ENCODE results near the gene PES1.

Gene PES1

GRCh38 chr22:30601464-30601863 is 9.8 kb upstream of the PES1 start:
- Histone ChIP-seq H3K4me3 (ENCODE audit: insufficient read depth, low read length, poor library complexity, severe bottlenecking) (no peak overlapping the region), H3K4me2 (ENCODE audit: low read depth, low read length, poor library complexity, severe bottlenecking) (no peak overlapping the region), H3K36me3 (ENCODE audit: low read length) (no peaks in the 10 kb centered on the region), H3K9me3 (ENCODE audit: insufficient read depth, low read length) (no peaks in the 10 kb centered on the region), H2AFZ (ENCODE audit: low read depth, low read length, severe bottlenecking) (no peak overlapping the region), H4K20me1 (ENCODE audit: low read depth, low read length) (no peaks in the 10 kb centered on the region), H3K9ac (ENCODE audit: low read length) (no peak overlapping the region), H3K27me3 (ENCODE audit: low read length) (no peaks in the 10 kb centered on the region), H3K27ac (ENCODE audit: low read depth, low read length) (no peak overlapping the region), H3F3A (ENCODE audit: insufficient read depth) (no peaks in the 10 kb centered on the region), H3K79me2 (ENCODE audit: insufficient read depth, low read length) (no peaks in the 10 kb centered on the region), H3K9me2 (replicated peaks; ENCODE audit: insufficient read depth, low read length) (no peaks in the 10 kb centered on the region)
- TF ChIP-seq CTCF (IDR thresholded peaks at IDR 0.05; ENCODE audit: insufficient read depth, low read length, poor library complexity, severe bottlenecking) (no peak), EZH2phosphoT487 (conservative IDR thresholded peaks at IDR 0.05; ENCODE audit: low read length) (no peak)

GRCh38 chr22:30600921-30601320 is 9.2 kb upstream of the PES1 start:
- Histone ChIP-seq H3K36me3 (ENCODE audit: low read length) (no peaks in the 10 kb centered on the region), H3K27ac (ENCODE audit: low read depth, low read length) (no peak overlapping the region), H2AFZ (ENCODE audit: low read depth, low read length, severe bottlenecking) (no peak overlapping the region), H3K9me2 (replicated peaks; ENCODE audit: insufficient read depth, low read length) (no peaks in the 10 kb centered on the region), H3K4me3 (ENCODE audit: insufficient read depth, low read length, poor library complexity, severe bottlenecking) (no peak overlapping the region), H3K9ac (ENCODE audit: low read length) (no peak overlapping the region), H3K27me3 (ENCODE audit: low read length) (no peaks in the 10 kb centered on the region), H3K9me3 (ENCODE audit: insufficient read depth, low read length) (no peaks in the 10 kb centered on the region), H3F3A (ENCODE audit: insufficient read depth) (no peaks in the 10 kb centered on the region), H3K79me2 (ENCODE audit: insufficient read depth, low read length) (no peaks in the 10 kb centered on the region), H4K20me1 (ENCODE audit: low read depth, low read length) (no peaks in the 10 kb centered on the region), H3K4me2 (ENCODE audit: low read depth, low read length, poor library complexity, severe bottlenecking) (no peak overlapping the region)
- TF ChIP-seq CTCF (IDR thresholded peaks at IDR 0.05; ENCODE audit: insufficient read depth, low read length, poor library complexity, severe bottlenecking) (no peak), EZH2phosphoT487 (conservative IDR thresholded peaks at IDR 0.05; ENCODE audit: low read length) (no peak)

- no peaks in the 10 kb centered on the region for H3K9me3 ChIP-seq (ENCODE audit: insufficient read depth, low read length)
- no peaks in the 10 kb centered on the region for H3F3A ChIP-seq (ENCODE audit: insufficient read depth)
- no peaks in the 10 kb centered on the region for H3K79me2 ChIP-seq (ENCODE audit: insufficient read depth, low read length)
- TF ChIP-seq EZH2phosphoT487 (conservative IDR thresholded peaks at IDR 0.05; ENCODE audit: low read length) (no peak), CTCF (IDR thresholded peaks at IDR 0.05; ENCODE audit: insufficient read depth, low read length, poor library complexity, severe bottlenecking) (no peak)
- H3K4me2 ChIP-seq (ENCODE audit: low read depth, low read length, poor library complexity, severe bottlenecking) = no peak overlapping the region
- no peak overlapping the region for H3K27ac ChIP-seq (ENCODE audit: low read depth, low read length)
- H4K20me1 ChIP-seq (ENCODE audit: low read depth, low read length) = no peaks in the 10 kb centered on the region
- no peaks in the 10 kb centered on the region for H3K27me3 ChIP-seq (ENCODE audit: low read length)
- no peak overlapping the region for H3K4me3 ChIP-seq (ENCODE audit: insufficient read depth, low read length, poor library complexity, severe bottlenecking)
- no peaks in the 10 kb centered on the region for H3K36me3 ChIP-seq (ENCODE audit: low read length)
- no peak overlapping the region for H3K9ac ChIP-seq (ENCODE audit: low read length)
- H2AFZ ChIP-seq (ENCODE audit: low read depth, low read length, severe bottlenecking) = no peak overlapping the region
- H3K9me2 ChIP-seq (replicated peaks; ENCODE audit: insufficient read depth, low read length) = no peaks in the 10 kb centered on the region
Observed at GRCh38 chr22:30598986-30599385, 7.3 kb upstream of the PES1 start.

- H3K36me3 ChIP-seq (ENCODE audit: low read length) = no peaks in the 10 kb centered on the region
- H3F3A ChIP-seq (ENCODE audit: insufficient read depth) = no peaks in the 10 kb centered on the region
- H3K9ac ChIP-seq (ENCODE audit: low read length) = no peak overlapping the region
- H3K27me3 ChIP-seq (ENCODE audit: low read length) = no peaks in the 10 kb centered on the region
- TF ChIP-seq CTCF (IDR thresholded peaks at IDR 0.05; ENCODE audit: insufficient read depth, low read length, poor library complexity, severe bottlenecking) (no peak), EZH2phosphoT487 (conservative IDR thresholded peaks at IDR 0.05; ENCODE audit: low read length) (no peak)
- no peaks in the 10 kb centered on the region for H3K9me2 ChIP-seq (replicated peaks; ENCODE audit: insufficient read depth, low read length)
- no peak overlapping the region for H3K4me3 ChIP-seq (ENCODE audit: insufficient read depth, low read length, poor library complexity, severe bottlenecking)
- H4K20me1 ChIP-seq (ENCODE audit: low read depth, low read length) = no peaks in the 10 kb centered on the region
- H3K27ac ChIP-seq (ENCODE audit: low read depth, low read length) = no peak overlapping the region
- no peaks in the 10 kb centered on the region for H3K79me2 ChIP-seq (ENCODE audit: insufficient read depth, low read length)
- no peaks in the 10 kb centered on the region for H3K9me3 ChIP-seq (ENCODE audit: insufficient read depth, low read length)
- no peak overlapping the region for H2AFZ ChIP-seq (ENCODE audit: low read depth, low read length, severe bottlenecking)
- H3K4me2 ChIP-seq (ENCODE audit: low read depth, low read length, poor library complexity, severe bottlenecking) = no peak overlapping the region
Observed at GRCh38 chr22:30596886-30597285, 5.2 kb upstream of the PES1 start.

All from SU-DHL-6 (cell line).